ENCODE measurements around the gene CANX. TPM values are rescaled to one million over a fixed set of nuclear protein-coding genes. Genes with fewer than 3 reads are reported as not detected.

The CANX gene
- total and polyA plus RNA-seq, 7 donors, result 58.3 to 278 (median 254) TPM

DNA sequence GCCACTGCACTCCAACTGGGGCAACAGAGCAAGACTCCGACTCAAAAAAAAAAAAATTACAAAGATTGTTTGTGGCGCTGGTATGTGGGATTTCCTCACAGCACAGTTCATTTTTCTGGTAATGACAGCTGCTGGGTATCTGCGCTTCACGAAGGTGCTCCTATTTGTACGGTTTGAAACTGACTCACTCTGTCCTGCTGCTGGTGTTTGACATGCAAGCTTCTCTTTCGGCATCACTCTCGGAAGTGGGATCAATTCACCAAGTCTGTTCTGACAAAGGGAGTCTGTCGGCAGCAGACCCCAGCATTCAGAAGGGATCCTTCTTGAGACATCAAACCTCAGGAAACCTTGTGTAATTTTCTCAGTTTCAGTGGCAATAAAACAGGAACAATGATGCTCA, 60.2 kb downstream of the CANX start:
- H3K36me3 ChIP-seq, result no peaks in the 10 kb centered on the region
- no peak for TF ChIP-seq POLR2AphosphoS5 (IDR thresholded peaks at IDR 0.05)
- no peak for TF ChIP-seq EP300 (IDR thresholded peaks at IDR 0.05)
- no peak overlapping the region for H3K4me3 ChIP-seq
- no peak overlapping the region for H3K27ac ChIP-seq
- H3K27me3 ChIP-seq, result no peaks in the 10 kb centered on the region
- 88% methylated on average over 8 of the region's 8 CpGs for WGBS, 2 donors
- H3K4me1 ChIP-seq, result peaks cover 0 to 74% (median 64%) of the 10 kb centered on the region in 4 donors
- intact Hi-C loops (cut with DNase I), result no loop called here
- no peak for DNase-seq
- H3K9me3 ChIP-seq, result no peaks in the 10 kb centered on the region

DNA sequence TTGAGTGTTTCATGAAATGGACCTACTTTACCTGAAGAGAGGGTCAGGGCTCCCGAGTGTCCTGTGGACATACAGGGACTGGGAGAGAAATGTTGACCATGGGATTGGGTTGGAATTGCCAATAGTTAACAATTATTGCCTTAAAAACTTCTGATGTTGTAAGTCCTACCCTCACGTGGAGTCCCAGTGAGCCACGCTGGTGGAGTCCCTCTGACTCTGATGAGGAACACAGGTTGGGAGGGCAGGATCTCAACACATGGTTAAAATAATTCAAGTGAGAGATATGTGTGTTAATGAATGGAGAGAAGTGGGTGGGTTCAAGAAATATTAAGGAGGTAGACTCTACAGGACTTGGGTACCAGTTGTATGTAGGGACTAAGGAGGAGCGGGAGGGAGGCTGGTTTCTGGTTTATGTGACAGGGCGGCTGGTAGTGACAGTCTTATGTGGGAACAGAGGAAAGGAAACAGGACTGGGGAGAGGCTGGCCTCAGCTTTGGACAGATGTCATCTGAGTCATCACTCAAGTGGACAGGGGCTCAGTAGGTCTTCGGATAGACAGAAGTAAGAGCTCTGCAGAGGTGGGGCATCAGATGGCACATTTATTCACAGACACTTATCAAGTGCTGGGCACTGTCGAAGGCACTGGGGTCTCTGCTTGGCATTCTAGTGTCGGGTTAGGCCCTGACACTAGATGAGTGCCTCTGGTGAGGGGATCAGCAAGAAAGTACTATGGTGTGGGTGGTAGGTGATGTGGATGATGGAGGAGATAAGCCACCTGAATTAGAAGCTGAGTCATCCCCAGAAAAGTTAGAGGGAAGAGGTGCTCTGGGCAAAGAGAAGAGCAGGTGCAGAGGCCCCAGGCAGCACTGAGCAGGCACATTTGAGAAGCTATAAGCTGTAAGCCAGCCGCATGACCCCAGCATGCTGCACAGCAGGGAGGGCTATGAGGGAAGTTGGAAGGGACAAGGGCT, 61.1 kb downstream of the CANX start:
- 83 to 93% methylated on average over 9 of the region's 9 CpGs for WGBS, 2 donors
- Histone ChIP-seq H3K9me3 (no peaks in the 10 kb centered on the region), H3K4me1 (peaks cover 0 to 74% (median 64%) of the 10 kb centered on the region in 4 donors), H3K36me3 (no peaks in the 10 kb centered on the region), H3K27me3 (no peaks in the 10 kb centered on the region), H3K4me3 (no peak overlapping the region), H3K27ac (no peak overlapping the region)
- no peak for DNase-seq
- intact Hi-C loops (cut with DNase I), result loop anchor here (5.0 kb wide), 1 partner anchor 147 kb away; the partner anchor contains the start of gene TBC1D9B
- TF ChIP-seq, protein P1, sequence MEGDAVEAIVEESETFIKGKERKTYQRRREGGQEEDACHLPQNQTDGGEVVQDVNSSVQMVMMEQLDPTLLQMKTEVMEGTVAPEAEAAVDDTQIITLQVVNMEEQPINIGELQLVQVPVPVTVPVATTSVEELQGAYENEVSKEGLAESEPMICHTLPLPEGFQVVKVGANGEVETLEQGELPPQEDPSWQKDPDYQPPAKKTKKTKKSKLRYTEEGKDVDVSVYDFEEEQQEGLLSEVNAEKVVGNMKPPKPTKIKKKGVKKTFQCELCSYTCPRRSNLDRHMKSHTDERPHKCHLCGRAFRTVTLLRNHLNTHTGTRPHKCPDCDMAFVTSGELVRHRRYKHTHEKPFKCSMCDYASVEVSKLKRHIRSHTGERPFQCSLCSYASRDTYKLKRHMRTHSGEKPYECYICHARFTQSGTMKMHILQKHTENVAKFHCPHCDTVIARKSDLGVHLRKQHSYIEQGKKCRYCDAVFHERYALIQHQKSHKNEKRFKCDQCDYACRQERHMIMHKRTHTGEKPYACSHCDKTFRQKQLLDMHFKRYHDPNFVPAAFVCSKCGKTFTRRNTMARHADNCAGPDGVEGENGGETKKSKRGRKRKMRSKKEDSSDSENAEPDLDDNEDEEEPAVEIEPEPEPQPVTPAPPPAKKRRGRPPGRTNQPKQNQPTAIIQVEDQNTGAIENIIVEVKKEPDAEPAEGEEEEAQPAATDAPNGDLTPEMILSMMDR (IDR thresholded peaks at IDR 0.05), result no peak
- no peak for TF ChIP-seq POLR2AphosphoS5 (IDR thresholded peaks at IDR 0.05)
- no peak for TF ChIP-seq POLR2A (IDR thresholded peaks at IDR 0.05)
- no peak for TF ChIP-seq EP300 (IDR thresholded peaks at IDR 0.05)

DNA sequence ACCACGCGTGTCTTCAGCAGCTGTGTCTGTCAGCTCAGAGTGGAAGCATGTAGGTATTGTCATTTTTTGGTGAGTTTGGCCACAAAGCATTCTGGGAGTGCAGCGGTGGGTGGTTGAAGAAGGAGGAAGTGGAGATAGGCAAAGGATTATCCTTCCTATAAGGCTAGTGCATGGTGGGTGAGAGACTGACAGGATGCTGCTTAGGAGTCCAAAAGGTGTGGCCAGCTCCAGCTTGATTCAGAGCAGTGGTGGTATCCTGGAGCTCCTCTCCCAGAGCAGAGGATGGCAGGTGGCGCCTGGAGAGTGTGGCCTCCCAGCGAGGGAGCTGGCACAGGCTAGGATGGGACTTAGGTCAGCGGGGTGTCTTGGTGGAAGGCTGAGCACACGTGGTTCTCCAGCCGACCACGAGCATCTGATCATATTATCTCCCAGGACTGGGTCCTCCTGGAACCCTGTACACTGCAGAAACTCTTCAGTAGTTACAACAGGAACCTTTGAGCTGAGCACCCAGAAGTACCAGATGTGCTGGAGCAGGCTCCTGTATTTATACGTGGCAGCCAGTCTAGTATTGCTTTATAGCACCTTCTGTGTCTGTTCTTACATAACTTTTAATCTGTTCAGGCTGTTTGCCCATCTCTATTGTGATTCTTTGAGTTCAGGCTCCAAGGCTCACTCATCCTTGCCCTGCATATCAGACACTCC, 63.5 kb downstream of the CANX start:
- intact Hi-C loops (cut with DNase I), result loop anchor here (2.0 to 5.0 kb wide), 3 partner anchors 31 to 145 kb away; partner anchors contain the start of genes LTC4S, MRNIP and TBC1D9B
- Histone ChIP-seq H3K27me3 (no peaks in the 10 kb centered on the region), H3K27ac (peak overlapping the region; percentile 52 to 78 (median 61)), H3K4me3 (no peak overlapping the region), H3K4me1 (peaks cover 0 to 79% (median 68%) of the 10 kb centered on the region in 4 donors), H3K9me3 (no peaks in the 10 kb centered on the region), H3K36me3 (peaks cover 9 to 20% (median 15%) of the 10 kb centered on the region in 4 donors)
- WGBS, 2 donors, result 27 to 44% methylated on average over 10 of the region's 10 CpGs
- no peak for DNase-seq
- no peak for TF ChIP-seq POLR2AphosphoS5 (IDR thresholded peaks at IDR 0.05)
- TF ChIP-seq EP300 (IDR thresholded peaks at IDR 0.05), result no peak
- no peak for TF ChIP-seq POLR2A (IDR thresholded peaks at IDR 0.05)
- TF ChIP-seq, protein P1 (IDR thresholded peaks at IDR 0.05), result no peak

DNA sequence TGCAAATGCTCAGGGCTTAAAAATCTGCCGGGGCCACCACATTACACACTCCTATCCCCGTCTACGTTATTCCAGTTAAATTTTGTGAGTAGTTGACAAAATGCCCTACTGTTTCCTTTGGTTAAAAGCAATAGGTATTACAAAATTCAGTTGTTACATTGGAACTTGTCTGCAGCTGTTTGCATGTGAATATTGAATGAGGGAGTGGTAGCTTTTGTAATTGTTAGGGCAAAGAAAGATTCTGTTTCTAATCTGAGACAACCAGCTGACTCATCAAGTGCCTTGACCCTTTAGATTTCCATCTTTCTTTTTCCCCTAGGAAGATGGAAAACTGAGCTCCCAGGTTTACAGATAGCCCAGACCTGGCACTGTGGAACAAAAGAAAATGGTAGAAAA, 64.0 kb downstream of the CANX start:
- peak overlapping the region; percentile 52 to 78 (median 61) for H3K27ac ChIP-seq
- no peaks in the 10 kb centered on the region for H3K27me3 ChIP-seq
- H3K4me1 ChIP-seq, result peaks cover 0 to 82% (median 68%) of the 10 kb centered on the region in 4 donors
- DNase-seq, result no peak
- no peak overlapping the region for H3K4me3 ChIP-seq
- intact Hi-C loops (cut with DNase I), result loop anchor here (2.0 to 5.0 kb wide), 3 partner anchors 30 to 145 kb away; partner anchors contain the start of genes LTC4S, MRNIP and TBC1D9B
- 7 to 37% methylated on average over 3 of the region's 3 CpGs for WGBS, 2 donors
- no peaks in the 10 kb centered on the region for H3K9me3 ChIP-seq
- H3K36me3 ChIP-seq, result peaks cover 9 to 25% (median 16%) of the 10 kb centered on the region in 4 donors
- TF ChIP-seq, protein P1 (IDR thresholded peaks at IDR 0.05), result no peak
- TF ChIP-seq POLR2A (IDR thresholded peaks at IDR 0.05), result no peak
- no peak for TF ChIP-seq EP300 (IDR thresholded peaks at IDR 0.05)
- TF ChIP-seq POLR2AphosphoS5 (IDR thresholded peaks at IDR 0.05), result no peak

Measured in sigmoid colon (tissue), 7 donors.